ENCODE measurements around the gene BCL2.
A peak's percentile ranks its signal among the peaks of the same experiment; 100 is the strongest.
"Not testable (repeated sequence)": the region's sequence is repeated elsewhere in the genome, so short reads cannot be mapped to it uniquely, and the experiment has no call there.

BCL2 gene

DNA sequence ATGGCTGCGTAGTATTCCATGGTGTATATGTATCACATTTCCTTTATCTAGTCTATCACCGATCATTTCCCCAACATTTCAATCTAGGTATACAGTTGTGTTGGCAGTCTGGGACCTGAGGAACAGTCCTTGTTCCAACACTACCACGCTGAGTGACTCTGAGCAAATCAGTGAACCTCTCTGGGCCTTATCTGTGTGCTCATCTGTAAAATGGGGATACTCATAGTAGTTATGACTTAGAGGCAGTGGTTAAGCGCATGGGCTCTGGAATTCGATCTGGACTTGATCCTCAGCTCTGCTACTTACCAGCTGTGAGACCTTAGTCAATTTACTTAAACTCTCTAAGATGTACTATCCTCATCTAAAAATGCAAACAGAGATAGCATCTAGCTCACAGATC, 85.1 kb downstream of the BCL2 start:
- DNase-seq (ENCODE audit: low read depth): no peak

GRCh38 chr18:63233334-63233733, 86.2 kb downstream of the BCL2 start:
- no peak for DNase-seq (ENCODE audit: low read depth)

- no peak for DNase-seq (ENCODE audit: low read depth)
Measured at GRCh38 chr18:63232826-63233225, 86.7 kb downstream of the BCL2 start.

- DNase-seq (ENCODE audit: low read depth): no peak
Measured at GRCh38 chr18:63229971-63230370, 89.6 kb downstream of the BCL2 start.

DNA sequence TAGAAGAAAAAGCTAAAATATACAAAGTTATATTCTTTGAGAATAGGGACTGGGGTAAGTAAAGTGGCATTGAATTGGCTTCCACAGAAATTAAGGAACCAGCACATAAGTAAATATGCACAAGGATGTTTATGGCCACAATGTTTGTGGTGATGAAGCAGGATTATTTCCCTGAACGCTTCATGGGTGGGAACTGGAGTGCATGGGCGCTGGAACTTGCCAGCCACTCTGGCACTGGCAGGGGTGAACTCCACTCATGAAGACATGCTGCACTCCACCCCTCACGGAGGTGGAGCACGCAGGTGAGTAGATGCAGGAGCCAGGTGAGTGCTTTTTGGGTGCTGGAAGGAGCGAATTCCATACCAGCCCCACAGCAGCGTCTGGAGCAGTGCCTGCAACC, 94.1 kb downstream of the BCL2 start:
- no peak for DNase-seq (ENCODE audit: low read depth)

- DNase-seq (ENCODE audit: low read depth): no peak
Measured at GRCh38 chr18:63224630-63225029, 94.9 kb downstream of the BCL2 start.

DNA sequence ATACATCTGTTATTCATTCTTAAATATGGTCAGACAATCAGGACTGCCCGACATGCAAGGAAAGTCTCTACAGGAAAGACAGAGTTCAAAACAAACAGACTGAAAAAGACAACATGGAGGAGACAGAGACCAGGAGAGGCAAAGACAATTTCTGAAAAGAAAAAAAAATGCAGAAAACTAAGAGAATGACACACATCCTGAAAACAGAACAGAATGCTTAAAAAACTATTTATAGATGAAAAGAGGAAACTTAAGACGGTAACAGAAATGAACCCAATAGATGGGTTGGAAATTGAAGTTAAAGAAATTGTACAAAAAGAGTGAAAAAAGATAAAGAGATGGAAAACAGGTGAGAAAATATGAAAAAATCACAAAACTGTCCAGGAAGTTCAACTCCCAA, 95.7 kb downstream of the BCL2 start:
- no peak for DNase-seq (ENCODE audit: low read depth)

- no peak for DNase-seq (ENCODE audit: low read depth)
Measured at GRCh38 chr18:63220903-63221302, 98.7 kb downstream of the BCL2 start.

- no peak for DNase-seq (ENCODE audit: low read depth)
Measured at GRCh38 chr18:63218472-63218871, 101.1 kb downstream of the BCL2 start.

GRCh38 chr18:63216516-63217311, 102.9 kb downstream of the BCL2 start:
- DNase-seq (ENCODE audit: low read depth): no peak

- no peak for DNase-seq (ENCODE audit: low read depth)
Measured at GRCh38 chr18:63213936-63214671, 105.5 kb downstream of the BCL2 start.

- DNase-seq (ENCODE audit: low read depth): peak; percentile 16
Measured at GRCh38 chr18:63213331-63213900, 106.2 kb downstream of the BCL2 start.

- DNase-seq (ENCODE audit: low read depth): no peak
Measured at GRCh38 chr18:63210521-63210920, 109.0 kb downstream of the BCL2 start.

GRCh38 chr18:63208676-63209075, 110.9 kb downstream of the BCL2 start:
- no peak for DNase-seq (ENCODE audit: low read depth)

DNA sequence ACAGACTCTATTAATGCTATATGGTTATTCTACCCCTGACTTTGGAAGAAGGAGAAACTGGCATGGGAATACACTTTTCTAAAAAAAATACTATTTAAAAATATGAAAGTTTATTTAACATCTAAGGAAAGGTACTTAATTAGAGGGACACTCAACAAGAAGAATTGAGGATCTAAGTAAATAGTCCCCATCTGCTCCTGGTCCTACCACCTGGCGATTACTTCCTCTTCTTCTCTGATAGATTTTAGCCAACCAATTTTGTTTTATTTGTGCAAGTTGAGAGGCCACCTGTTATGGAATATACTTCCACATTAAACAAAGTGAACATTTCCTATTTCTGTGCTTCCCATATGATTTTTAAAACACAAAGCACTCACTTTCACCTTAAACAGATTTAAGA, 111.7 kb downstream of the BCL2 start:
- no peak for DNase-seq (ENCODE audit: low read depth)

- DNase-seq (ENCODE audit: low read depth): no peak
Measured at GRCh38 chr18:63207143-63207790, 112.3 kb downstream of the BCL2 start.

DNA sequence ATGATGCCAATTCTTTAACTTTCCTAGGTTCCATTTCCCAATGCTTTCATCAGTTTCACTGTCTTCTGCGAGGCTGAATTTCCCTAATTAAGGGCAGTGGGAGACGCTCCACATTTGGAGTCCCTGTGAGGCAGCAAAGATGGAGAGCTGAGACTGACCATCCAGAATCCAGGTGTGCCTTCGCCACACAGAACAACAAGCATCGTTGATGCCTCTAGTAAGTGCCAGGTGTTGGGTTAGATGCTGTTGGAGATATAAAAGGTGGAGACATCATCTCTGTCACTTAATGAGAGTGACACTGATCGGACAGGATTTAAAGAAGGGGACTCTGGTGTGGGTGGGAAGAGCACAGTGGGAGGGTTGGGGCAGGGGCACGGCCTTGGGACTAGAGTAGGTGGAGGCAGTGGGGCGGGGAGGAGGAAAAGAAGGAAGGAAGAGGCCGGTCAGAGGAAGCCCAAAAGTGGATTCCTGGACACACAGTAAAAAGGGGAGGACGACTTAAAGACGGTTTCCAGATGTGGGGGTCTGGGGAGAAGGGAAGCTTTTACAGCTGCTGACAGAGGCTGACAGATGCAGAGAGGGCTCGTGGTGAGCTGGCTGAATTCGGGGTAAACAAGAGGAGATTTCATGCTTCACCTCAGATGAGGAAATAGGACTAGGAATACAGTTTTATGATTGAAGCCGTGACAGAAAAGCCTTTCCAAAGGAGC, 113.0 kb downstream of the BCL2 start:
- no peak for DNase-seq (ENCODE audit: low read depth)

- DNase-seq (ENCODE audit: low read depth): no peak
Measured at GRCh38 chr18:63205791-63206252, 113.7 kb downstream of the BCL2 start.

DNA sequence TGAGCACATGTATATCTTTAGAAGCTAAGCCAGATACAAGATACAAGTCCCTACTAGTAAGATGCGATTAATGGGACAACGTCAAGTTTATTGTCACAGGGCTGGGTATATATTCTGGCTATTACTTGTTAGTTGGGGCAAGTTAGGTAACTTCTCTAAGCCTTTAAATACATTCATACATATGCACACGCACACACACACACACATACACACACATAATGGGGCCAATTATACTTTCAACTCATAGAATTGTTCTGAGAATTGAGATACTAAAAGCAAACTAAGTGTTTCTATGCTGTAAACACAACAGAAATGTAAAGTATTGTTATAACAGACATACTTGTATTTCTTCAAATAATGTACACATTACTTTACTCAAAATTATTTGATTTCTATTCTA, 116.1 kb downstream of the BCL2 start:
- DNase-seq (ENCODE audit: low read depth): no peak

GRCh38 chr18:63202828-63203227, 116.7 kb downstream of the BCL2 start:
- no peak for DNase-seq (ENCODE audit: low read depth)

GRCh38 chr18:63201456-63201855, 118.1 kb downstream of the BCL2 start:
- DNase-seq (ENCODE audit: low read depth): not testable (repeated sequence)

DNA sequence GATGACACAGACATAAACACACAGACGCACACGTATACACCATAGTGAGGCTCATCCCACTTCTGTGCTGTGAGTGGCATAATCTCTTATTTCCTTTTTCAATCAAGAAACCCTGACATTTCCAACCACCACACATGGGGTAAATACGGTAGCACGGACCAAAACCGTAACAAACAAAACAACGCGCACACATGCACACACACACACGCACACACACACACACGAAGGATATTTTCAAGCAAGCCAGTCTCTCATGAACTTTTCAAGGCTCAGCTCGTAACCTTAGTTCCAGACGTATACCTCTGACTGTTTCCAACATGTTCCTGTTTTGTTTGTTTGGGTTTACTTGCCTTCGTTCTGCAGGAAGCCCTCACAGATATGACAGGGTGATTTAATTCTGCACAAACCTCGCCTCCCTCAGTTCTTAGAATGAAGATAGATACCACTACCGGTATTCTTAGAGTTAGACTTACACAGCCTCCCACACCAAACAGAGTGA, 119.8 kb downstream of the BCL2 start:
- DNase-seq (ENCODE audit: low read depth): no peak

All from stromal cell of bone marrow (primary cell).